RWPE1 (cell line): ENCODE results near the gene PSMD13.
A peak's percentile ranks its signal among the peaks of the same experiment; 100 is the strongest.
"Not testable (repeated sequence)": the region's sequence is repeated elsewhere in the genome, so short reads cannot be mapped to it uniquely, and the experiment has no call there.

ENCODE experiments used
- CTCF ChIA-PET: fragments of 350-600 bp; sonication (Branson Sonifier 250); formaldehyde crosslinking; extraction: SDS; loops from one replicate; lab custom pipeline; 2021; lab: Yijun Ruan, JAX
- POLR2A ChIA-PET: fragments of 400-600 bp; formaldehyde crosslinking; extraction: SDS; loops from one replicate; lab custom pipeline; 2020; ENCODE audit warnings: antibody characterized with exemption; ENCODE audit not compliant: low non-redundant PET; lab: Yijun Ruan, JAX
- DNase-seq: peaks from one replicate; pipeline ENCODE4 v3.0.0; 2012; ENCODE audit warnings: low spot score
- H3K27ac ChIP-seq: fragments of 450-650 bp; 2 replicates; pipeline ENCODE4 v1.5.1; 2017
- CTCF ChIP-seq: fragments of 450-650 bp; conservative IDR thresholded peaks from 2 replicates; pipeline ENCODE4 v1.5.1; 2017; ENCODE audit warnings: low read depth, mild to moderate bottlenecking

The PSMD13 gene

GRCh38 chr11:235609-235996, 1.2 kb upstream of the PSMD13 start:
- POLR2A ChIA-PET: interaction anchor here (0.7 kb wide), 1 partner anchor 31 kb away, joined by 3 read pairs; no protein-coding TSS in a partner anchor
- CTCF ChIA-PET: no interaction called here
- no peak for TF ChIP-seq CTCF
- H3K27ac ChIP-seq: peak overlapping the region; percentile 94
- DNase-seq: peak; percentile 24

GRCh38 chr11:235997-236773, 591 bp upstream of the PSMD13 start, which contains the start of gene SIRT3:
Gene SIRT3 (minus strand): TSS chr11:236342. CDS start chr11:236328, 14 bp downstream.
- ChIA-PET POLR2A (interaction anchor here (0.7 to 1.1 kb wide), 2 partner anchors 29 to 31 kb away, joined by 3 read pairs; partner anchors contain the start of genes BET1L and RIC8A), CTCF (interaction anchor here (1.3 kb wide), 1 partner anchor 15 kb away, joined by 5 read pairs; no protein-coding TSS in a partner anchor)
- DNase-seq: peak; percentile 92
- H3K27ac ChIP-seq: peak within 1 kb of the TSS; percentile 94
- no peak for TF ChIP-seq CTCF

DNA sequence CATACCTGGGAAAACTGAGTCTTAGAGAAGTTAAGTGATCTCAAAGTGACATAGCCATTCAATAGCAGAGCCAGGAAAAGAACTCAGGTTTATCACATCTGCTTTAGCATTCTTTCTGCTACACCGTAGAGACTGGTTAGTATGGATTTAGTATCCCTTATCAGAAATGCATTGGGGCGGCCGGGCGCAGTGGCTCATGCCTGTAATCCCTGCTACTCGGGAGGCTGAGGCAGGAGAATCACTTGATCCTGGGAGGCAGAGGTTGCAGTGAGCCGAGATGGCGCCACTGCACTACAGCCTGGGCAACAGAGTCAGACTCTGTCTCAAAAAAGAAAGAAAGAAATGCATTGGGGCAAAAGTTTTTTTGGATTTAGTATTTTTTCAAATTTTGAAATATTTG, 1.6 kb downstream of the PSMD13 start:
- DNase-seq, POLR2A ChIA-PET, CTCF ChIA-PET, H3K27ac ChIP-seq: not testable (repeated sequence)

GRCh38 chr11:240315-240714, 3.5 kb downstream of the PSMD13 start:
- ChIA-PET CTCF (no interaction called here), POLR2A (no interaction called here)
- no peak overlapping the region for H3K27ac ChIP-seq
- TF ChIP-seq CTCF: no peak
- no peak for DNase-seq

GRCh38 chr11:241634-242033, 4.9 kb downstream of the PSMD13 start:
- DNase-seq: no peak
- POLR2A ChIA-PET: no interaction called here
- CTCF ChIA-PET: no interaction called here
- TF ChIP-seq CTCF: no peak
- no peak overlapping the region for H3K27ac ChIP-seq

GRCh38 chr11:244376-244775, 7.6 kb downstream of the PSMD13 start:
- CTCF ChIA-PET: no interaction called here
- no peak for DNase-seq
- POLR2A ChIA-PET: no interaction called here
- no peak for TF ChIP-seq CTCF
- H3K27ac ChIP-seq: no peak overlapping the region

DNA sequence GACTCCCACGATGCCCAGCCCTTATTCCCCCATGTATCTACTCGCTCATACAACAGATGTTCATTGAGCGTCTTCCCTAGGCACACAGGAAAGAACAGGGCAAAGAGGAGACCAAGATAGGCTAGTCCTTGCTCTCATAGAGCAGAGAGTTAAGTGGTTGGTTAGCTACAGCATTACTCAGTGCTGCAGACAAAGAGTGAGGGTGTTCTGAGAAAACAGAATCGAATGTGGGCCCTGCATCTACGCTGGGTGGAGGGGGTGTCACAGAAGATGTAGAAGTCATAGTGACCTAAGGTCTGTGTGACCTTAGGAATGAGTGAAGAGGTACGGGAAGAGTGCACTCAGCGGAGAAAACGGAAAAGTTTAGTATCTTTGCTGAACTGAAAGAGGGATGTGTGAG, 12.3 kb downstream of the PSMD13 start:
- H3K27ac ChIP-seq: no peak overlapping the region
- ChIA-PET CTCF (no interaction called here), POLR2A (no interaction called here)
- no peak for TF ChIP-seq CTCF
- no peak for DNase-seq
